HepG2 (cell line): ENCODE data around the gene SLC44A4. TPM values are rescaled to one million over a fixed set of nuclear protein-coding genes. Genes with fewer than 3 reads are reported as not detected.

ENCODE experiments used
- ATAC-seq: fragments of 200-7000 bp; cut with Tn5 transposase; 3 replicates; pipeline ENCODE4 v1.9.1; 2020; ENCODE audit warnings: mild to moderate bottlenecking, moderate library complexity
- BruUV-seq: library from RNA; stranded (reverse); fragments of 400-500 nt; replicated peaks from 2 replicates; lab custom pipeline; 2021; lab: Mats Ljungman, UMichigan
- CTCF ChIA-PET: fragments of 300-600 bp; formaldehyde crosslinking; extraction: SDS; loops from one replicate; lab custom pipeline; 2021; ENCODE audit warnings: low total read pairs, inconsistent platforms, low intra/inter-chr PET ratio; lab: Yijun Ruan, JAX
- POLR2A ChIA-PET: fragments of 350-600 bp; sonication (Branson Sonifier 250); formaldehyde crosslinking; loops from one replicate; lab custom pipeline; 2020; ENCODE audit warnings: antibody characterized with exemption, inconsistent platforms; lab: Yijun Ruan, JAX
- DNase-seq: peaks from one replicate; pipeline ENCODE4 v3.0.0-alpha.2; 2015; ENCODE audit warnings: low spot score
- FAIRE-seq: peaks from 3 replicates; lab custom pipeline; 2011; peaks lifted over from hg19 to GRCh38; lab: Jason Lieb, UNC
- H2AFZ ChIP-seq: one replicate; pipeline ENCODE4 v1.6.1; 2011; ENCODE audit warnings: low read length, inconsistent platforms
- H3K27ac ChIP-seq: fragments of 300-600 bp; 3 replicates; pipeline ENCODE4 v1.8.0; 2011; ENCODE audit warnings: mixed run types, mild to moderate bottlenecking, mixed read lengths, low read length, inconsistent platforms; ENCODE audit not compliant: insufficient read depth; ENCODE audit errors: extremely low read length
- H3K27me3 ChIP-seq, 2 experiments: fragments of 200-600 bp in 1 of 2; 2 replicates in 1 of 2; 3 replicates in 1 of 2; pipeline versions ENCODE4 v1.6.0 to v1.8.0; 2011; ENCODE audit warnings: low read length in 2 of 2, mild to moderate bottlenecking in 2 of 2, moderate library complexity in 2 of 2, inconsistent platforms in 1 of 2; ENCODE audit not compliant: insufficient read depth in 2 of 2, control insufficient read depth in 1 of 2
- H3K36me3 ChIP-seq, 2 experiments: fragments of 200-600 bp in 1 of 2; replicated peaks in 1 of 2; 2 replicates in 1 of 2; 3 replicates in 1 of 2; pipeline versions ENCODE4 v1.5.1 to v1.8.0; 2011; ENCODE audit warnings: low read length in 2 of 2, inconsistent platforms in 1 of 2; ENCODE audit not compliant: insufficient read depth in 2 of 2, control insufficient read depth in 1 of 2
- H3K4me1 ChIP-seq: 2 replicates; pipeline ENCODE4 v1.5.1; 2012; ENCODE audit warnings: low read length, inconsistent platforms; ENCODE audit not compliant: insufficient read depth
- H3K4me2 ChIP-seq: 2 replicates; pipeline ENCODE4 v1.6.0; 2011; ENCODE audit warnings: low read depth, low read length, inconsistent platforms
- H3K4me3 ChIP-seq, 3 experiments: fragments of 200-600 bp in 1 of 3; sonication (generic), shearing (Covaris generic) in 1 of 3; replicated peaks in 1 of 3; 2 replicates each; pipeline ENCODE4 v1.5.1; 2011 to 2016; ENCODE audit warnings: low read length in 3 of 3, inconsistent platforms in 2 of 3, low read depth in 2 of 3, mild to moderate bottlenecking in 2 of 3, control low read depth in 1 of 3, mixed read lengths in 1 of 3; ENCODE audit not compliant: insufficient read depth in 1 of 3
- H3K79me2 ChIP-seq: one replicate; pipeline ENCODE4 v1.6.1; 2011; ENCODE audit warnings: low read length, inconsistent platforms; ENCODE audit not compliant: insufficient read depth
- H3K9ac ChIP-seq: 2 replicates; pipeline ENCODE4 v1.6.0; 2011; ENCODE audit warnings: mild to moderate bottlenecking, low read depth, low read length, inconsistent platforms; ENCODE audit not compliant: insufficient read depth
- H3K9me3 ChIP-seq: 2 replicates; pipeline ENCODE4 v1.5.1; 2012; ENCODE audit warnings: mild to moderate bottlenecking, low read length
- H4K20me1 ChIP-seq: 2 replicates; pipeline ENCODE4 v1.6.0; 2011; ENCODE audit warnings: inconsistent platforms, mild to moderate bottlenecking, low read length, moderate library complexity; ENCODE audit not compliant: insufficient read depth
- CTCF ChIP-seq: sonication (generic); formaldehyde crosslinking; IDR thresholded peaks from 2 replicates; pipeline ENCODE4 v1.5.0; 2020; ENCODE audit warnings: mild to moderate bottlenecking, missing genetic modification reagents, moderate library complexity
- DRAP1 ChIP-seq: IDR thresholded peaks from 2 replicates; pipeline ENCODE4 v1.6.1; 2016; ENCODE audit warnings: missing genetic modification reagents, missing compliant biosample characterization
- FOSL2 ChIP-seq: sonication (generic); formaldehyde crosslinking; IDR thresholded peaks from 2 replicates; pipeline ENCODE4 v1.4.0; 2020; ENCODE audit warnings: missing genetic modification reagents
- HNRNPLL ChIP-seq: fragments of 200-400 bp; formaldehyde crosslinking; IDR thresholded peaks from 2 replicates; pipeline ENCODE4 v1.6.1; 2017; ENCODE audit warnings: mild to moderate bottlenecking, low read depth, low read length; ENCODE audit not compliant: poor library complexity, severe bottlenecking
- KDM3A ChIP-seq: IDR thresholded peaks from 2 replicates; pipeline ENCODE4 v1.6.1; 2018; ENCODE audit warnings: low read depth, missing compliant biosample characterization
- LRRFIP1 ChIP-seq: sonication (generic); formaldehyde crosslinking; conservative IDR thresholded peaks from 2 replicates; pipeline ENCODE4 v1.4.0; 2020; ENCODE audit warnings: missing genetic modification reagents
- RAD21 ChIP-seq: fragments of 450-650 bp; formaldehyde crosslinking; IDR thresholded peaks from 2 replicates; pipeline ENCODE4 v1.5.0; 2020; ENCODE audit warnings: mild to moderate bottlenecking
- ZBTB14 ChIP-seq: sonication (generic); formaldehyde crosslinking; IDR thresholded peaks from 2 replicates; pipeline ENCODE4 v1.4.0; 2020; ENCODE audit warnings: missing genetic modification reagents
- ZBTB33 ChIP-seq: sonication (generic); formaldehyde crosslinking; IDR thresholded peaks from 2 replicates; pipeline ENCODE4 v1.4.0; 2020; ENCODE audit warnings: missing genetic modification reagents
- ZBTB7B ChIP-seq: sonication (generic); formaldehyde crosslinking; IDR thresholded peaks from 2 replicates; pipeline ENCODE4 v1.4.0; 2020; ENCODE audit warnings: missing genetic modification reagents
- ZNF143 ChIP-seq: sonication (generic); formaldehyde crosslinking; IDR thresholded peaks from 2 replicates; pipeline ENCODE4 v1.4.0; 2020; ENCODE audit warnings: missing genetic modification reagents
- ZNF740 ChIP-seq: sonication (generic); formaldehyde crosslinking; IDR thresholded peaks from 2 replicates; pipeline ENCODE4 v1.4.0; 2020; ENCODE audit warnings: missing genetic modification reagents
- ZNF850 ChIP-seq: sonication (generic); formaldehyde crosslinking; conservative IDR thresholded peaks from 2 replicates; pipeline ENCODE4 v1.9.0; 2021; ENCODE audit warnings: mild to moderate bottlenecking, missing genetic modification reagents
- WGBS: methylation state at CpG from one replicate; pipeline ENCODE4 v1.1.6; 2017; ENCODE audit warnings: low lambda C conversion rate; 5-methylcytosine and 5-hydroxymethylcytosine counted together
- in situ Hi-C: cut with HindIII; loops from 2 replicates; pipeline ENCODE4 v1.10.0; 2017; ENCODE audit warnings: low pct_unique_long_range_greater_than_20kb; ENCODE audit not compliant: extremely low pct_ligation_motif_present
- intact Hi-C: fragments of 100-400 bp; cut with micrococcal nuclease; formaldehyde crosslinking; loops from one replicate; pipeline ENCODE4 v1.10.0; 2022; ENCODE audit not compliant: unreplicated experiment
- polyA plus RNA-seq, 8 experiments: library from polyadenylated mRNA; depleted of rRNA in 3 of 8; stranded (reverse) in 7 of 8; unstranded in 1 of 8; fragments of >200 nt; fragmentation: Illumina TruSeq in 4 of 8; extraction: Trizol in 4 of 8; gene quantifications; 2 replicates each; pipeline versions ENCODE4 v1.2.1 to v1.2.3, GENCODE V29; 2011 to 2016; ENCODE audit warnings: low read depth in 4 of 8, missing spikeins in 1 of 8, mixed read lengths in 1 of 8; ENCODE audit not compliant: insufficient read depth in 1 of 8
- total RNA-seq, 5 experiments: library from RNA; depleted of rRNA; stranded (reverse); fragments of >200 nt; fragmentation: Illumina TruSeq; extraction: Trizol; gene quantifications; 2 replicates each; pipeline ENCODE4 v1.2.3, GENCODE V29; 2016; ENCODE audit warnings: low read depth in 1 of 5

Gene SLC44A4
- total and polyA plus RNA-seq, 2 of the 13 experiments (the other 11 are each of a cell fraction or from before 2014, with no cell fraction given), result 3.5 to 5.9 TPM

GRCh38 chr6:31888276-31889258 lies 9.8 kb upstream of the SLC44A4 start:
- H3K9me3 ChIP-seq, result no peaks in the 10 kb centered on the region
- in situ Hi-C loops, result no loop called here
- intact Hi-C loops, result no loop called here
- WGBS, result 83% methylated on average over 39 of the region's 43 CpGs
- H3K36me3 ChIP-seq, result peaks cover 60 to 88% of the 10 kb centered on the region in 2 experiments
- H3K79me2 ChIP-seq, result no peaks in the 10 kb centered on the region
- no peak overlapping the region for H3K9ac ChIP-seq
- FAIRE-seq (peak; percentile 28), ATAC-seq (peak; percentile 71), DNase-seq (no peak)
- no peaks in the 10 kb centered on the region for H4K20me1 ChIP-seq
- CTCF ChIA-PET, result interaction anchor here (0.8 to 1.7 kb wide), 4 partner anchors 47 to 208 kb away, joined by 3 to 6 read pairs (median 3); partner anchors contain the start of gene LY6G5C
- no peak overlapping the region for H3K4me3 ChIP-seq
- H3K27ac ChIP-seq, result no peak overlapping the region
- BruUV-seq, result no TSS peak
- H2AFZ ChIP-seq, result no peak overlapping the region
- POLR2A ChIA-PET, result interaction anchor here (0.6 to 2.1 kb wide), 3 partner anchors 26 to 87 kb away, joined by 3 to 5 read pairs (median 4); partner anchors contain the start of genes HSPA1B and NEU1
- H3K27me3 ChIP-seq, result no peaks in the 10 kb centered on the region
- no peaks in the 10 kb centered on the region for H3K4me1 ChIP-seq
- H3K4me2 ChIP-seq, result no peak overlapping the region
- TF ChIP-seq ZNF143 (CRISPR knock-in tag) (0 out of 2 replicates have a peak, but pooled peaks have one; percentile 24), ZBTB7B (no peak), LRRFIP1 (CRISPR knock-in tag) (no peak), ZBTB14 (CRISPR knock-in tag) (peak; percentile 10; the same call in 1 of the 2 replicates), KDM3A (CRISPR knock-in tag) (peak; percentile 72; the same call in 1 of the 2 replicates), DRAP1 (CRISPR knock-in tag) (no peak), FOSL2 (peak; percentile 25; the same call in 1 of the 2 replicates), HNRNPLL (peak; percentile 22), ZBTB33 (CRISPR knock-in tag) (0 out of 2 replicates have a peak, but pooled peaks have one; percentile 4), RAD21 (peak; percentile 79), CTCF (CRISPR knock-in tag) (peak; percentile 92), ZNF740 (CRISPR knock-in tag) (0 out of 2 replicates have a peak, but pooled peaks have one; percentile 54), ZNF850 (CRISPR knock-in tag) (no peak)
